GM18499 (cell line): ENCODE results near the gene DNAJC13.

Experiments used
- ATAC-seq: cut with Tn5 transposase; IDR thresholded peaks from one replicate; pipeline ENCODE4 v1.9.1; 2021; ENCODE audit warnings: moderate number of reproducible peaks; ENCODE audit not compliant: insufficient read depth, unreplicated experiment

The DNAJC13 gene

DNA sequence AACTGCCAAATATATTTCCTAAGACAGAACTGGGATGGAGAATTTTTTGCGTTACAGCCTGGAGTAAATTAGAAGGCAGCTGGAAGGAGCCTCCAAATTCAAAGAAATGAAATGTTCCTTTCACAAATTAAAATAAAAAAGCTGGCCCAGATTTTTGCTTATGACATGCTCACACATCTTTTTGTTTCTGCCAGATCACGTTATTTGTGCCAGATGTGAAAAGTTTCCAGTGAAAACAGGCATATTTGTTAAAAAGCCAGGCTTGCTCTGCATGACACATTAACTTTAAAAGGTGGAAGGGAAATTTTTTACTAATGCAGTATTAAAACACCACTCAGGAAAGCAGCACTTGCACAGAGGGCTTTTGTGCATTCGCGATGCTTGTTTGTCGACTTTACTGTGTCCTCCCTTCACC, 156.5 kb downstream of the DNAJC13 start:
- no peak for ATAC-seq

DNA sequence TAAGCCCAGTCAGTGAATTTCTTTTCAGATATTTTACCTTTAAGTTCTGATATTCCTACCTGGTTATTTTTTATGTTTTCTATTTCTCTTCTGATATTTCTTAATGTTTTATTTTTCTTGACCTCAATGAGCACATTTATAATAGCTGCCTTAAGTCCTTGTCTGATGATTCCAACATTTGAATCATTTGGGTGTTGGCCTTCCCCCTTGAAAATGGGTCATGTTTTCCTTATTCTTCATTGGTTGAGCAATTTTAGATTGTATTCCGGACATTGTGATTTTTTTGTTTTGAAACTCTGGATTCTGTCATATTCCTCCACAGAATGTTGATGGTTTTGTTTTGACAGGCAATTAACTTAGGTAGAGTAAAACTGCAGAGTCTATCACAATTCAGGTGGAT, 170.1 kb downstream of the DNAJC13 start:
- ATAC-seq = no peak
